ENCODE measurements around the gene METTL15.

- no peak for TF ChIP-seq EZH2 (optimal IDR thresholded peaks at IDR 0.05; ENCODE audit: low read depth, low read length)
- no peak for TF ChIP-seq CTCF (IDR thresholded peaks at IDR 0.05; ENCODE audit: low read length)
- no peak for TF ChIP-seq EZH2phosphoT487 (IDR thresholded peaks at IDR 0.05; ENCODE audit: low read length)
These were observed 134.4 kb downstream of the METTL15 start for GRCh38 chr11:28242596-28242995.

Data from MM.1S (cell line).